ENCODE measurements around the gene CRISPLD2. TPM values are rescaled to one million over a fixed set of nuclear protein-coding genes. Genes with fewer than 3 reads are reported as not detected.
A peak's percentile ranks its signal among the peaks of the same experiment; 100 is the strongest.

The CRISPLD2 gene
- total RNA-seq, 4 donors from 2014 or later: 54.9 to 109 (median 63.4) TPM

- no peak overlapping the region for H3K4me3 ChIP-seq
- no peak overlapping the region for H3K27ac ChIP-seq
- H3K9me3 ChIP-seq: no peaks in the 10 kb centered on the region
- TF ChIP-seq POLR2AphosphoS5 (IDR thresholded peaks at IDR 0.05) (no peak), POLR2A (IDR thresholded peaks at IDR 0.05) (no peak), EP300 (IDR thresholded peaks at IDR 0.05) (no peak), CTCF (IDR thresholded peaks at IDR 0.05) (no peak)
- no peak for DNase-seq (ENCODE audit: low spot score in 2 of 2)
- 58% methylated on average over 8 of the region's 8 CpGs for WGBS
- no peaks in the 10 kb centered on the region for H3K27me3 ChIP-seq
- H3K36me3 ChIP-seq: no peaks in the 10 kb centered on the region
- H3K4me1 ChIP-seq: peaks cover 44% of the 10 kb centered on the region
Observed at GRCh38 chr16:84930298-84931106, 110.7 kb downstream of the CRISPLD2 start.

DNA sequence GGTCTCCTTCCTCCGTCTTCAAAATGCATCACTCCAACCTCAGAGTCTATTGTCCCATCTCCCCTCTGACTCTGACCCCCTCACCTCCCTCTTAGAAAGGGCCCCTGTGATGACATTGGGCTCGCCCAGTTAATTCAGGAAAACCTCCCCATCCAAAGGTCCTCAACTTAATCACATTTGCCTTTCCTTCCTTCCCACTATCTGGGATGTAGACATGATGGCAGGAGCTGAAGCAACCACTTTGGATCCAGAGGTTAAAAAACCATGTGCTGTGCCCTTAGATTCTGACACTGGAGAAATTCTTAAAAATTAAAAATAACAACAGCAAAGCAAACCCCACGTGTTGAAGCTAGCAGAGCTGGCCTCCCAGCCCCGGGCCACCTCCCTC lies 111.3 kb downstream of the CRISPLD2 start:
- Histone ChIP-seq H3K27me3 (no peaks in the 10 kb centered on the region), H3K36me3 (no peaks in the 10 kb centered on the region), H3K27ac (no peak overlapping the region), H3K4me3 (no peak overlapping the region), H3K4me1 (peaks cover 40% of the 10 kb centered on the region), H3K9me3 (no peaks in the 10 kb centered on the region)
- WGBS: 93% methylated on average over 4 of the region's 4 CpGs
- TF ChIP-seq CTCF (IDR thresholded peaks at IDR 0.05) (no peak), POLR2A (IDR thresholded peaks at IDR 0.05) (no peak), POLR2AphosphoS5 (IDR thresholded peaks at IDR 0.05) (no peak), EP300 (IDR thresholded peaks at IDR 0.05) (no peak)
- DNase-seq (ENCODE audit: low spot score in 2 of 2): no peak

DNA sequence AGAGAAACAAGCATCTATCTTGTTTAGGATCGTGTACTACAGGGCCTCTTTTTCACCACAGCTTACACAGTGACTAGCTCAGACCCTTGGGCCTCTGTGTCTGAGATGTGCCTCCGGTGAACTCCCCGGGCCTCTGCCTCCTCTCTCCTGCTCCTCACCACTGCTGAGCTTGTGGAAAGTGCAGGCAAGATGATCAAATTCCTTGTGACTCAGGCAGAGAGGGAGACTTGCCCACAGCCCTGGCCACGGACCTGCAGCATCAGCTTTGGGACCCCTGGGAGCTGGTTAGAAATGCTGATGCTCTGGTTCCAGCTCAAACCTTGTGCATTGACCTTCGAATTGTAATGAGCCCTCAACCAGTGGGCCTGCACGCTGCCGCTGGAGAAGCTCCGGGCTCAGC lies 111.7 kb downstream of the CRISPLD2 start:
- Histone ChIP-seq H3K27ac (no peak overlapping the region), H3K36me3 (no peaks in the 10 kb centered on the region), H3K4me1 (peaks cover 40% of the 10 kb centered on the region), H3K9me3 (no peaks in the 10 kb centered on the region), H3K4me3 (no peak overlapping the region), H3K27me3 (no peaks in the 10 kb centered on the region)
- no peak for TF ChIP-seq POLR2A (IDR thresholded peaks at IDR 0.05)
- no peak for TF ChIP-seq CTCF (IDR thresholded peaks at IDR 0.05)
- no peak for TF ChIP-seq EP300 (IDR thresholded peaks at IDR 0.05)
- no peak for TF ChIP-seq POLR2AphosphoS5 (IDR thresholded peaks at IDR 0.05)
- 90% methylated on average over 8 of the region's 8 CpGs for WGBS
- no peak for DNase-seq (ENCODE audit: low spot score in 2 of 2)

GRCh38 chr16:84932681-84933080 lies 112.9 kb downstream of the CRISPLD2 start:
- DNase-seq (ENCODE audit: low spot score in 2 of 2): no peak
- H3K9me3 ChIP-seq: no peaks in the 10 kb centered on the region
- no peaks in the 10 kb centered on the region for H3K36me3 ChIP-seq
- no peak for TF ChIP-seq EP300 (IDR thresholded peaks at IDR 0.05)
- no peak for TF ChIP-seq POLR2A (IDR thresholded peaks at IDR 0.05)
- no peak for TF ChIP-seq POLR2AphosphoS5 (IDR thresholded peaks at IDR 0.05)
- TF ChIP-seq CTCF (IDR thresholded peaks at IDR 0.05): no peak
- peaks cover 38% of the 10 kb centered on the region for H3K4me1 ChIP-seq
- no CpG with 5 or more reads among the region's 5 CpGs for WGBS
- H3K4me3 ChIP-seq: no peak overlapping the region
- no peak overlapping the region for H3K27ac ChIP-seq
- H3K27me3 ChIP-seq: no peaks in the 10 kb centered on the region

DNA sequence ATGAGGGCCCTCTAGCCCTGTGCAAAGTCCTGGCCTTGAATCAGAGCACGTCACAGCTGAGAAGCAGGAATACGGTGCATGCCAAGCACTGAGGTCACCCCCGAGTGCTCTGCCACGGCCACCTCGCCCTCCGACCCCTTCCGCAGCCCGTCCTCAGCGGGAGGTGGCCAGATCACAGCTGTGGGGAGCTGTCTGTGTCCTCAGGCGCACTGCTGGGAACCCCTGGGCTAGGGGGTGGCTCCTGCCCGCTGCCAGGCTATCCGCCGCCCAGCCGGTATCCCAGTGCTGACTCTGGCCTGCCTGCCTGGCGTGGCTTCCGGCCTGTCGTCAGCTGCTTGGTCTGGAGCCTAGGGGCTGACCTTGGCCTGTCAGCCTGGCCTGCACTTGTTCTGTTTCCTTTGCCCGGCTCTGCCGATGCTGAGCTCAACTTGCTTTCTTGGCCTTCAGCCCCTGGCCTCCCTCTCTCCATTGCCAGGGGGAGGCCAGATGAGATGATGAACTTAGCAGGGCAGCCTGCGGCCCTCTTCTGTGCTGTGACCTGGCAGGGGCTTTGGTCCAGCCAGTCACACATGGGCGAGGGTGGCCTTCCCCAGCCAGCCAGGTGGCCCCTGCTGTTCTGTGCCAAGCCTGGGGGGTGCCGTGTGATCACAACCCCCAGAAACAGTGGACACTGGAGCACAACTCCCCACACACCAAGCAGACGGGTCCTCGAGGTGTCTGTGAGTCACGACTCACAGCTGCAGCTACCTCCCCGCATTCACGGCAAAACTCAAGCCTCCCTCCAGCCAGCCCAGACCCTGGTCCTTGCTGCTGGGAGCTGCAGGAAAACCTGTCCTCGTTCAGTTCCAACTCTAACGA lies 114.2 kb downstream of the CRISPLD2 start:
- peak in 1 of 2 donors; percentile 83 for DNase-seq (ENCODE audit: low spot score in 2 of 2)
- Histone ChIP-seq H3K27me3 (no peaks in the 10 kb centered on the region), H3K27ac (peak overlapping the region; percentile 73)

More for the DNA sequence above, 114.2 kb downstream of the CRISPLD2 start:
- H3K36me3 ChIP-seq: no peaks in the 10 kb centered on the region
- peaks cover 24% of the 10 kb centered on the region for H3K4me1 ChIP-seq
- no peaks in the 10 kb centered on the region for H3K9me3 ChIP-seq
- no peak overlapping the region for H3K4me3 ChIP-seq
- WGBS: 51% methylated on average over 11 of the region's 29 CpGs
- peak in 1 of 3 donors; percentile 27 for TF ChIP-seq POLR2AphosphoS5 (IDR thresholded peaks at IDR 0.05)
- no peak for TF ChIP-seq EP300 (IDR thresholded peaks at IDR 0.05)
- TF ChIP-seq POLR2A (IDR thresholded peaks at IDR 0.05): no peak

Data from suprapubic skin (tissue), 4 donors.